Kidney epithelial cell (primary cell): ENCODE data around the gene FAM174C. TPM values are rescaled to one million over a fixed set of nuclear protein-coding genes. Genes with fewer than 3 reads are reported as not detected.
A peak's percentile ranks its signal among the peaks of the same experiment; 100 is the strongest.

Experiments
- DNase-seq: peaks from one replicate; pipeline ENCODE4 v3.0.0-alpha.2; 2010; ENCODE audit warnings: low read depth
- H3K27me3 ChIP-seq: 2 replicates; pipeline ENCODE4 v1.6.0; 2011; ENCODE audit warnings: low read length; ENCODE audit not compliant: control insufficient read depth, insufficient read depth
- H3K36me3 ChIP-seq: 2 replicates; pipeline ENCODE4 v1.5.1; 2011; ENCODE audit warnings: low read length; ENCODE audit not compliant: control insufficient read depth, insufficient read depth
- H3K4me3 ChIP-seq: 2 replicates; pipeline ENCODE4 v1.5.1; 2011; ENCODE audit warnings: low read depth, mild to moderate bottlenecking, control low read depth, low read length
- total RNA-seq: library from RNA; depleted of rRNA; stranded (reverse); fragments of >200 nt; gene quantifications from 2 replicates; pipeline ENCODE4 v1.2.3, GENCODE V29; 2015
- TF ChIP-seq, protein P1 (sequence below): IDR thresholded peaks from 2 replicates; pipeline ENCODE4 v1.5.1; 2011; ENCODE audit warnings: mild to moderate bottlenecking, moderate library complexity, low read length, control low read depth, inconsistent platforms; ENCODE audit not compliant: insufficient read depth, poor library complexity, severe bottlenecking

Gene FAM174C
- total RNA-seq, 1 donor from 2014 or later, result 75.0 TPM

DNA sequence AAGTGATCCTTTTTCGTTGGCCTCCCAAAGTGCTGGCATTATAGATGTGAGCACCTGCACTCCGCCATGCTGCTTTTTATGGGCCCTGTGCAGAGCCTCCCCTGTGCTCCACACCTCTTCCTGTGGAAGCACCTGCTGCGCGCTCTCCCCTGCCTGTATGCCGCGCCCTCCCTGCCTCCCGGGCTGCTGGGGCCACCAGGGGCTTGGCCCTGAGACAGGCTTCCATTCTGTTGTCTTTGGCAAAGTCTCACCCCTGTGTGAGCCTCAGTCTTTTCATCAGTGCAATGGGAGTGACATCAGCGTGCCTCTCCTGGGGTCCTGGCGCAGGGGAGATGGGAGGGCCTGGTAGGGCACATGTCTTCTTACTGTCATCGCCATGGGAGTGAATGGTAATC, 1.3 kb downstream of the FAM174C start:
- Histone ChIP-seq H3K4me3 (no peak overlapping the region), H3K27me3 (no peaks in the 10 kb centered on the region), H3K36me3 (peaks cover 7% of the 10 kb centered on the region)
- TF ChIP-seq, protein P1, sequence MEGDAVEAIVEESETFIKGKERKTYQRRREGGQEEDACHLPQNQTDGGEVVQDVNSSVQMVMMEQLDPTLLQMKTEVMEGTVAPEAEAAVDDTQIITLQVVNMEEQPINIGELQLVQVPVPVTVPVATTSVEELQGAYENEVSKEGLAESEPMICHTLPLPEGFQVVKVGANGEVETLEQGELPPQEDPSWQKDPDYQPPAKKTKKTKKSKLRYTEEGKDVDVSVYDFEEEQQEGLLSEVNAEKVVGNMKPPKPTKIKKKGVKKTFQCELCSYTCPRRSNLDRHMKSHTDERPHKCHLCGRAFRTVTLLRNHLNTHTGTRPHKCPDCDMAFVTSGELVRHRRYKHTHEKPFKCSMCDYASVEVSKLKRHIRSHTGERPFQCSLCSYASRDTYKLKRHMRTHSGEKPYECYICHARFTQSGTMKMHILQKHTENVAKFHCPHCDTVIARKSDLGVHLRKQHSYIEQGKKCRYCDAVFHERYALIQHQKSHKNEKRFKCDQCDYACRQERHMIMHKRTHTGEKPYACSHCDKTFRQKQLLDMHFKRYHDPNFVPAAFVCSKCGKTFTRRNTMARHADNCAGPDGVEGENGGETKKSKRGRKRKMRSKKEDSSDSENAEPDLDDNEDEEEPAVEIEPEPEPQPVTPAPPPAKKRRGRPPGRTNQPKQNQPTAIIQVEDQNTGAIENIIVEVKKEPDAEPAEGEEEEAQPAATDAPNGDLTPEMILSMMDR, result no peak
- DNase-seq, result no peak

DNA sequence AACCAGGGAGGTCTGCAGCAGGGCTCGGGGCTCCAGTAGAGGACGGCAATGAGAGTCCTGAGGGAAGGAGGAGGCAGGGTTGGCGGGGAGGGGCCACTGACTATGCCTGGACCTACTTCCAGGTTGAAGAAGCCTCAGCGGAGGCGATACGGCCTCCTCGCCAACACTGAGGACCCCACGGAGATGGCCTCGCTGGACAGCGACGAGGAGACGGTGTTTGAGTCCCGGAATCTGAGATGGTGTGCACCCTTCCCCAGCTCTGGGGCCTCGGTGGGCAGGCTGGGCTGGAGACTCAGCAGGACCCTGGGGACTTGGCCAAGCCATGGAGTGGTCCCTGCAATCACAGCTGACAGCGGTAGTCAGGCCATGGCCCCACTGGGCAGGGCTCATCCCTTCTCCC, 1.7 kb downstream of the FAM174C start:
- no peak for DNase-seq
- Histone ChIP-seq H3K27me3 (no peaks in the 10 kb centered on the region), H3K36me3 (peaks cover 5% of the 10 kb centered on the region), H3K4me3 (no peak overlapping the region)
- TF ChIP-seq, protein P1, result no peak

DNA sequence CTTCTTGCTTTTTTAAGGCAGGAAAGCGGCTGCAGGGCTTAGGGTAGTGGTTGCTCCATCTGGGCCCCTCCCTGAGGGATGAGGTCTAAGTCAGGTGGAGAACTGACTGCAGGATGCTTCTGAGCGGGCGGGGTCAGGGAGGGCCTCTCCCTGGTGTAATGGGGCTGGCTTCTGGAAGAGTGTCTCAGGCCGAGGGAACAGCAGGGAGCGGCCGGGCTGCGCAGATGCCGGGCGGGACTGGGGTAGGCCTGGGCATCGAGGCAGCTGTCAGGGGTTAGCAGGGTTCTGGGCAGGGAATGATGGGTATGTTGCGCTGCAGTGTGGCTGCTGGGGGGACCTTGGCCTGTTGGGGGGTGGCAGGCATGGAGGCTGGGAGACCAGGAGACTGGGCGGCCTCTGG, 2.7 kb downstream of the FAM174C start:
- TF ChIP-seq, protein P1, result no peak
- no peak overlapping the region for H3K4me3 ChIP-seq
- DNase-seq, result no peak
- H3K36me3 ChIP-seq, result peaks cover 3% of the 10 kb centered on the region
- H3K27me3 ChIP-seq, result peaks cover 4% of the 10 kb centered on the region

DNA sequence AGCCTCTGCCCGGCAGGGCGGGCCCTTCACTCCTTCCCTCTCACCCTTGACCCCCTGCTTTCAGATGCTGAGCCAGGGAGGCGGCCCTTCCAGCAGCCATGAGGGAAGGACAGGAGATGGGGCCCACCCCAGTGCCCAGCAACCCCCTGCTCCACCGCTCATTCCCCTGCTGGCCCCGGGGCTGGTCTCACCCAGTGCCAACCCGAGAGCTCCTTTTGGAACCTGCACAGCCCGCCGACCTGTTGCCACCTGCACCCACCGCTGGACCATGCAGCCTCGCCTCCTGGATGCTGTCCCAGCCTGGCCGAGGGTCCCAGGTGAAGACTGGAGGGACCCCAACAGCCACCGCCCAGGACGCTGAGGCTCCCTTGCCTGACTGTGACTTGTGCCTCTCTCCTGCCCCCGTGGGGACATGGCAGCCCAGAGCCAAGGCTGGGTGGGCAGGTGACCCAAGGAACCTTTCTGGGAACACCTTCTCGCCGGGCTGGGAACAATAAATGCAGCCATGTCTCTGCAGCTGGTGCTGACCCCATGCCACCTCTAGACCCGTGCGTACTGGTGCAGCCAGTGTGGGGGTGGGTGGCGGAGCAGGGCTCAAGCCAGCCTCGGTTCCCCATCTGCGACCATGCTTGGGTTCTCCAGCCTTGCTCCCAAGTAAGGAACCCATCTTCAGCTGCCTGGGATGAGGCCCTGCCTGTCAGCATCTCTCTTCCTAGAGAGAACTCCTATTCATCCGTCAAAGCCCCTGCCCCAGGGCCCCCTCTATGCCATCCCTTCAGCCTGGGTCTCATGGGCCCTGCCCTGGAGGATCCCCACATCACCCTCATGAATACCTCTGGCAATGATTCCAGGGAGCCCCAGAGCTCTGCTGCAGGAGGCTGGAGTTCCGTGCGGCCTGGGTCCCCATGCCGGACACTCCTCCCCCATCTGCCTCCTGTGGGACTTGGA, 3.7 kb downstream of the FAM174C start:
- TF ChIP-seq, protein P1, result no peak
- H3K27me3 ChIP-seq, result peaks cover 13% of the 10 kb centered on the region
- H3K4me3 ChIP-seq, result no peak overlapping the region
- no peak for DNase-seq
- H3K36me3 ChIP-seq, result peaks cover 3% of the 10 kb centered on the region

DNA sequence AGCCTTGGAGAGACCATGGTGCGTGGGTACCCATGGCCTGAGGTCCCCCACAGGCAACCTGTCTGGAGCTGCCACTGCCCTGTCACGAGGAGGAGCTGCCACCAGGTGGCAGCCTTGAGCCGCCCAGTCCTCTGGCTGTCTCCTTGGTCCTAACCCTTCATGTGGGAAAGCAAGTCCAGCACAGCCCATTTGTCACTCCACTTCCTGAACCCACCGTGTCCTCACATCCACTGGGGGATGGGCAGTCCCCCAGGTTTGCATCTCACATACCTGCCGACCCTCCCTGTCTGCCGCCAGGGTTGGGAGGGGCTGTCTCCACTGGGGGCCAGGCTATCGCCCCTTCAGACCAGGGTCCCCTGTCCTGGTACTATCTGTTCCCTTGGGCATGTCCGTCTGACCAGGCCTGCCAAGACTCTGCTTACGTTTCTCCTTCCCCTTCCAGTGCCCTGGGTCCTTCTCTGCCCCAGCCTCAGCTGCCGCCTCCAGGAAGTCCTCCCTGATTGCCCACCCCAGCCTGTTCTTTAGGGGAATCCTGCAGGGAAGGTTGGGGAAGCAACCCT, 4.5 kb downstream of the FAM174C start:
- no peak for DNase-seq
- no peak overlapping the region for H3K4me3 ChIP-seq
- TF ChIP-seq, protein P1, result peak; percentile 97
- H3K36me3 ChIP-seq, result no peaks in the 10 kb centered on the region
- H3K27me3 ChIP-seq, result peaks cover 22% of the 10 kb centered on the region
